ENCODE results near the gene ACOT13. TPM values are rescaled to one million over a fixed set of nuclear protein-coding genes. Genes with fewer than 3 reads are reported as not detected.

The ACOT13 gene
- total RNA-seq, result 10 to 100 TPM in 2 of 4 donors, 1 to 10 TPM in 2; 4.8 to 14.7 (median 10.9) TPM

DNA sequence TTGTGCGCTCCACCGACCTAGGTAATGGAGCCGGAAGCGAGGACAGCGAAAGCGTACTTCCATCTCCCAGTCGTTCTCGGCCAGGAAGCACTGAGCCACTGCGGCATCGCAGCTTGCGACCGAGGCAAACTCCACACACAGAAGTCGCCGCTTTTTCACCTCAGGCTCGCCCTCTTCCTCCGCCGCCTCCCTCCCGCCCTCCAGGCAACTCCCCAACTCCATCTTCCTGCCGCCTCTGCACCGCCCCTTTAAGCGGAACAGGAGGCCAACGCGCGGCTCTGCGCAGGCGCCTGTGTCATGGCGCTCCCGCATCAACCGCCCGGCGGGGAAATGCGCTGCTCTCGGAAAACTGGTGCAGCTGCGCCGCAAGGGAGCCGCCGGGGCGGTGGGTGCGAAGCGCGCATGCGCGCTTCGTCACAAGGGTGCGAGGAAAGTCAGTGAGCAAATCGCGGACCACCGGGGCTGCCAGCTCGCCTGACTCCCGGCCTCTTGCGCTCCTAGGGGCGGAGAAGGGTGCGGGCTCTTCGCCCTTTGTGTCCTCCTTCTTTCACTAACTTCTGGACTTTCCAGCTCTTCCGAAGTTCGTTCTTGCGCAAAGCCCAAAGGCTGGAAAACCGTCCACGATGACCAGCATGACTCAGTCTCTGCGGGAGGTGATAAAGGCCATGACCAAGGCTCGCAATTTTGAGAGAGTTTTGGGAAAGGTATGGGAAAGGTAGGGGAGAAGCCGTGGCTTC lies at the start of gene ACOT13, which contains the start of gene TDP2:
Gene ACOT13, plus strand, starts transcription at position 437 of the 737 bp plus-strand sequence. Its CDS starts 187 bp downstream, at position 624.
Gene TDP2, minus strand, starts transcription at position 259 of the 737 bp plus-strand sequence. Its CDS starts 37 bp downstream, at position 222.
- no peaks in the 10 kb centered on the region for H3K9me3 ChIP-seq
- H3K36me3 ChIP-seq, result peaks cover 22% of the 10 kb centered on the region
- peak within 1 kb of the TSS; percentile 89 for H3K4me3 ChIP-seq
- H3K27ac ChIP-seq, result peak within 1 kb of the TSS; percentile 90
- H3K4me1 ChIP-seq, result peaks cover 30% of the 10 kb centered on the region
- DNase-seq (ENCODE audit: low spot score in 2 of 2), result peak; percentile 96 to 97
- WGBS, result 0% methylated on average over 34 of the region's 62 CpGs
- TF ChIP-seq, protein P1, sequence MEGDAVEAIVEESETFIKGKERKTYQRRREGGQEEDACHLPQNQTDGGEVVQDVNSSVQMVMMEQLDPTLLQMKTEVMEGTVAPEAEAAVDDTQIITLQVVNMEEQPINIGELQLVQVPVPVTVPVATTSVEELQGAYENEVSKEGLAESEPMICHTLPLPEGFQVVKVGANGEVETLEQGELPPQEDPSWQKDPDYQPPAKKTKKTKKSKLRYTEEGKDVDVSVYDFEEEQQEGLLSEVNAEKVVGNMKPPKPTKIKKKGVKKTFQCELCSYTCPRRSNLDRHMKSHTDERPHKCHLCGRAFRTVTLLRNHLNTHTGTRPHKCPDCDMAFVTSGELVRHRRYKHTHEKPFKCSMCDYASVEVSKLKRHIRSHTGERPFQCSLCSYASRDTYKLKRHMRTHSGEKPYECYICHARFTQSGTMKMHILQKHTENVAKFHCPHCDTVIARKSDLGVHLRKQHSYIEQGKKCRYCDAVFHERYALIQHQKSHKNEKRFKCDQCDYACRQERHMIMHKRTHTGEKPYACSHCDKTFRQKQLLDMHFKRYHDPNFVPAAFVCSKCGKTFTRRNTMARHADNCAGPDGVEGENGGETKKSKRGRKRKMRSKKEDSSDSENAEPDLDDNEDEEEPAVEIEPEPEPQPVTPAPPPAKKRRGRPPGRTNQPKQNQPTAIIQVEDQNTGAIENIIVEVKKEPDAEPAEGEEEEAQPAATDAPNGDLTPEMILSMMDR (IDR thresholded peaks at IDR 0.05), result peak; percentile 44 to 73
- peak in 1 of 3 donors; percentile 61 for TF ChIP-seq POLR2AphosphoS5 (IDR thresholded peaks at IDR 0.05)
- no peak for TF ChIP-seq EP300 (IDR thresholded peaks at IDR 0.05)
- TF ChIP-seq POLR2A (IDR thresholded peaks at IDR 0.05), result peak; percentile 9 to 63
- no peaks in the 10 kb centered on the region for H3K27me3 ChIP-seq

DNA sequence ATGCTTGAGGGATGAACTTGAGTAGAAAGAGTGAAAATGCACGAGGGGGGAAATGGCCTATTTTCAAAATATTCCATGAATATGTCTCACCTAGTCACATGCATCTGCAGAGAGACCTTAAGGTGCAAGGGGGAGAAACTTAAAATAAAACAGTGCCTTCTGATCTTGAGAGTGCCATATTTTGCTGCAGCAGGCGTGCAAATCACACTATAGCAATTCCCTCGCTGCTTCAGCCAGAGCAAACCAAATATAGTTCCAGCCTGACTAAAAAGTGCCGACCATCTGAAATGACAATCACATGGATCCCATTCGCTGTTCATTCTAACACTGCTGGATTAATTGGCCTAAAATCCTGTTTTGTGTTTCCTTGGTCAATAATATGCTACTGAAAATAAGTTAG lies 47.2 kb upstream of the ACOT13 start:
- no peaks in the 10 kb centered on the region for H3K27me3 ChIP-seq
- 82% methylated on average over 5 of the region's 5 CpGs for WGBS
- DNase-seq (ENCODE audit: low spot score in 2 of 2), result no peak
- H3K27ac ChIP-seq, result no peak overlapping the region
- no peaks in the 10 kb centered on the region for H3K36me3 ChIP-seq
- no peaks in the 10 kb centered on the region for H3K4me1 ChIP-seq
- H3K4me3 ChIP-seq, result no peak overlapping the region
- TF ChIP-seq POLR2AphosphoS5 (IDR thresholded peaks at IDR 0.05) (no peak), EP300 (IDR thresholded peaks at IDR 0.05) (no peak), POLR2A (IDR thresholded peaks at IDR 0.05) (no peak)
- TF ChIP-seq, protein P1 (IDR thresholded peaks at IDR 0.05), result no peak
- no peaks in the 10 kb centered on the region for H3K9me3 ChIP-seq

DNA sequence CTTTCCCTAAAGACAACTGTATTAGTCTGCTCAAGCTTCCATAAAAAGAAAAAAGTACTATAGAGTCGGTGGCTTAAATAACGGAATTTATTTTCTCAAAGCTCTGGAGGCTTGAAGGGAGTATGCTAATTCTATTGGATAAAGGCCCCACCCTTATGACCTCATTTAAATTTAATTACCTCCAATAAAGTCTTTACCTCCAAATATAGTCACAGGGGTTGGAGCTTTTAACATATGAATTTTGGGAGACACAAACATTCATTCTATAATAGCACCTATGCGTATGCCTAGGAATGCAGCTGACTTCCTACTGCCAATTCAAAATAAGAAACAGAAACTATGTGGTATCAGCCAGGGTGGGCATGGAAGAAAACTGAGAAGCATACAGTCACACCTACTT lies 46.2 kb upstream of the ACOT13 start:
- TF ChIP-seq, protein P1 (IDR thresholded peaks at IDR 0.05), result no peak
- TF ChIP-seq POLR2A (IDR thresholded peaks at IDR 0.05) (no peak), EP300 (IDR thresholded peaks at IDR 0.05) (no peak), POLR2AphosphoS5 (IDR thresholded peaks at IDR 0.05) (no peak)
- no peaks in the 10 kb centered on the region for H3K4me1 ChIP-seq
- H3K36me3 ChIP-seq, result no peaks in the 10 kb centered on the region
- WGBS, result 82% methylated on average over 3 of the region's 3 CpGs
- no peaks in the 10 kb centered on the region for H3K9me3 ChIP-seq
- DNase-seq (ENCODE audit: low spot score in 2 of 2), result no peak
- no peak overlapping the region for H3K4me3 ChIP-seq
- H3K27me3 ChIP-seq, result no peaks in the 10 kb centered on the region
- H3K27ac ChIP-seq, result no peak overlapping the region

DNA sequence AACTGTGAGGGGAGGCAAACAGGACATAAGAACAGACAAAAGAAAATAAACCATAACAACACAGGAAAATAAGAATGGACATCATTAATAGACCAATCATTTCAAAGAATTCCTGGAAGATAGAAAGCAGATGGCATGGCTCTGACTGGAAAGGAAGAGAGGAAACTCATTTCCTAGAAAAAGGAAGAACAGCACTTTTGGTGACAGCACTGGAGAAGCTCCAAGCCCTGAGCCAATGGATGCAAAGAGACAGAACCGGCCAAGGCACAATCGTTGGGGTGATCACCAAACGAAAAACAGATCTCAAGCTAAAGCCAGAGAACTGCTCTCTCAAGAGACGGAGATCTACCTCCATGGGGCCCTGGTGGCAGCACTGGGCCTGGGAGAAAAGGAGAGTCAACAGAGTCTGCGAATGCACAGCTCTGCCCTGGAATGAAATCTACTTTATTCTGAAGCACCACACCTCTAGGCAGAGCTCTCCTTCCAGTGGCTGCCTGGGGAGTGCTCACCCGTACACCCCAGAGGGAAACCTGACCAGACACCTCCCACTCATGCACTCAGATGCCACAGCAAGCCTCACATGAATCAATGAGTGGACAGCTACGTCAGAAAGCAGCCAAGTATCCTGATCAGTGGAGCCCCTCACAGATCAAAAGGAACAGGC lies 45.1 kb upstream of the ACOT13 start:
- Histone ChIP-seq H3K36me3 (no peaks in the 10 kb centered on the region), H3K27me3 (no peaks in the 10 kb centered on the region), H3K4me1 (no peaks in the 10 kb centered on the region), H3K4me3 (no peak overlapping the region), H3K27ac (no peak overlapping the region), H3K9me3 (no peaks in the 10 kb centered on the region)
- TF ChIP-seq, protein P1 (IDR thresholded peaks at IDR 0.05), result no peak
- TF ChIP-seq EP300 (IDR thresholded peaks at IDR 0.05) (no peak), POLR2A (IDR thresholded peaks at IDR 0.05) (no peak), POLR2AphosphoS5 (IDR thresholded peaks at IDR 0.05) (no peak)
- 57% methylated on average over 7 of the region's 7 CpGs for WGBS
- no peak for DNase-seq (ENCODE audit: low spot score in 2 of 2)
